SK-N-SH (cell line): ENCODE data around the gene MRPL2. TPM values are rescaled to one million over a fixed set of nuclear protein-coding genes. Genes with fewer than 3 reads are reported as not detected.

ENCODE experiments used
- CTCF ChIA-PET: fragments of 300-600, 350-600 bp; formaldehyde crosslinking; extraction: SDS; loops from one replicate; lab custom pipeline; 2021; lab: Yijun Ruan, JAX
- POLR2A ChIA-PET: fragments of 350-600 bp; sonication (Branson Sonifier 250); formaldehyde crosslinking; extraction: SDS; loops from one replicate; lab custom pipeline; 2020; ENCODE audit warnings: antibody characterized with exemption, inconsistent platforms; lab: Yijun Ruan, JAX
- DNase-seq: peaks from one replicate; pipeline ENCODE4 v3.0.0; 2012
- H2AFZ ChIP-seq: fragments of 200-600 bp; sonication (generic); 2 replicates; pipeline ENCODE4 v1.8.1; 2016; ENCODE audit warnings: antibody characterized with exemption, mild to moderate bottlenecking, low read depth
- H3F3A ChIP-seq: fragments of 200-600 bp; sonication (generic); replicated peaks from 2 replicates; pipeline ENCODE3; 2016; ENCODE audit warnings: antibody characterized with exemption, mild to moderate bottlenecking; ENCODE audit not compliant: insufficient read depth
- H3K27ac ChIP-seq, 2 experiments: fragments of 200-500 bp in 1 of 2; fragments of 200-600 bp in 1 of 2; sonication (Bioruptor generic) in 1 of 2; sonication (generic), shearing (Covaris generic) in 1 of 2; 2 replicates each; pipeline versions ENCODE4 v1.5.1 to v1.6.1; 2014 to 2016; ENCODE audit warnings: low read depth in 2 of 2, inconsistent platforms in 1 of 2, low read length in 1 of 2, mild to moderate bottlenecking in 1 of 2, mixed read lengths in 1 of 2
- H3K27me3 ChIP-seq: fragments of 200-600 bp; sonication (generic), shearing (Covaris generic); 2 replicates; pipeline ENCODE4 v1.6.1; 2016; ENCODE audit warnings: mixed run types; ENCODE audit not compliant: insufficient read depth
- H3K36me3 ChIP-seq, 2 experiments: fragments of 200-500 bp in 1 of 2; fragments of 200-600 bp in 1 of 2; sonication (Bioruptor generic) in 1 of 2; sonication (generic) in 1 of 2; replicated peaks in 1 of 2; 2 replicates each; pipeline versions ENCODE3 to v1.5.1; 2014 to 2016; ENCODE audit warnings: low read length in 1 of 2, mild to moderate bottlenecking in 1 of 2; ENCODE audit not compliant: insufficient read depth in 2 of 2, control insufficient read depth in 1 of 2
- H3K4me1 ChIP-seq, 2 experiments: fragments of 200-500 bp in 1 of 2; fragments of 200-600 bp in 1 of 2; sonication (Bioruptor generic) in 1 of 2; sonication (generic), shearing (Covaris generic) in 1 of 2; 2 replicates each; pipeline versions ENCODE4 v1.5.1 to v1.6.1; 2014 to 2016; ENCODE audit warnings: low read depth in 1 of 2, low read length in 1 of 2, mixed run types in 1 of 2; ENCODE audit not compliant: insufficient read depth in 2 of 2, control insufficient read depth in 1 of 2
- H3K4me2 ChIP-seq: fragments of 200-600 bp; sonication (generic), shearing (Covaris generic); 2 replicates; pipeline ENCODE4 v1.6.1; 2017; ENCODE audit warnings: mixed run types
- H3K4me3 ChIP-seq, 2 experiments: fragments of 200-500 bp in 1 of 2; fragments of 200-600 bp in 1 of 2; sonication (Bioruptor generic) in 1 of 2; sonication (generic), shearing (Covaris generic) in 1 of 2; 2 replicates each; pipeline versions ENCODE4 v1.5.1 to v1.8.1; 2014 to 2016; ENCODE audit warnings: low read depth in 2 of 2, inconsistent platforms in 1 of 2, low read length in 1 of 2, mild to moderate bottlenecking in 1 of 2, mixed read lengths in 1 of 2, moderate library complexity in 1 of 2
- H3K79me2 ChIP-seq: fragments of 200-600 bp; sonication (generic); 2 replicates; pipeline ENCODE4 v1.8.1; 2017; ENCODE audit warnings: mild to moderate bottlenecking; ENCODE audit not compliant: insufficient read depth
- H3K9ac ChIP-seq: fragments of 200-600 bp; sonication (generic); 2 replicates; pipeline ENCODE4 v1.6.1; 2017; ENCODE audit warnings: mixed run types
- H3K9me2 ChIP-seq: fragments of 200-600 bp; sonication (generic); 2 replicates; pipeline ENCODE4 v1.6.1; 2017; ENCODE audit warnings: mixed run types
- H3K9me3 ChIP-seq: fragments of 200-600 bp; sonication (generic); 2 replicates; pipeline ENCODE4 v1.6.1; 2017; ENCODE audit warnings: mixed run types, mild to moderate bottlenecking, moderate library complexity
- H4K20me1 ChIP-seq: fragments of 200-600 bp; sonication (generic); 2 replicates; pipeline ENCODE4 v1.6.1; 2017; ENCODE audit warnings: mild to moderate bottlenecking, mixed run types; ENCODE audit not compliant: insufficient read depth
- ELF1 ChIP-seq: IDR thresholded peaks from 2 replicates; pipeline ENCODE4 v1.4.0; 2012
- EP300 ChIP-seq, 2 experiments: IDR thresholded peaks; 2 replicates each; pipeline versions ENCODE4 v1.4.0 to v1.6.1; 2012; ENCODE audit warnings: borderline replicate concordance in 1 of 2, low read depth in 1 of 2, low read length in 1 of 2
- EZH2phosphoT487 ChIP-seq: fragments of 200-600 bp; sonication (generic); IDR thresholded peaks from 2 replicates; pipeline ENCODE4 v1.6.1; 2017; ENCODE audit warnings: low read depth, mixed run types, mild to moderate bottlenecking, antibody characterized with exemption, moderate library complexity, borderline replicate concordance
- FOXJ3 ChIP-seq: sonication (generic); formaldehyde crosslinking; IDR thresholded peaks from 2 replicates; pipeline ENCODE4 v1.5.1; 2020; ENCODE audit warnings: mild to moderate bottlenecking, missing genetic modification reagents
- GABPA ChIP-seq: IDR thresholded peaks from 2 replicates; pipeline ENCODE4 v1.4.0; 2012; ENCODE audit warnings: low read depth, mild to moderate bottlenecking
- MEF2A ChIP-seq: IDR thresholded peaks from 2 replicates; pipeline ENCODE4 v1.4.0; 2012; ENCODE audit warnings: low read depth, borderline replicate concordance
- NFIC ChIP-seq: IDR thresholded peaks from 2 replicates; pipeline ENCODE4 v1.4.0; 2012; ENCODE audit warnings: borderline replicate concordance
- POLR2AphosphoS5 ChIP-seq: IDR thresholded peaks from 2 replicates; pipeline ENCODE4 v1.6.1; 2012; ENCODE audit warnings: low read depth, low read length
- RCOR1 ChIP-seq: fragments of 150-350 bp; IDR thresholded peaks from 2 replicates; pipeline ENCODE4 v1.6.1; 2017; ENCODE audit warnings: antibody characterized with exemption, low read length
- SMC3 ChIP-seq: IDR thresholded peaks from 2 replicates; pipeline ENCODE4 v1.6.1; 2012; ENCODE audit warnings: low read depth, low read length, improper control_type of control experiment
- YY1 ChIP-seq: IDR thresholded peaks from 2 replicates; pipeline ENCODE4 v1.4.0; 2012; ENCODE audit warnings: low read depth, mild to moderate bottlenecking
- ZBTB33 ChIP-seq: IDR thresholded peaks from 2 replicates; pipeline ENCODE4 v1.4.0; 2012; ENCODE audit warnings: low read depth, borderline replicate concordance
- WGBS: methylation state at CpG from one replicate; pipeline ENCODE4 v1.1.6; 2017; ENCODE audit warnings: low lambda C conversion rate; 5-methylcytosine and 5-hydroxymethylcytosine counted together
- polyA plus RNA-seq, 3 experiments: library from polyadenylated mRNA; depleted of rRNA; stranded (reverse); fragments of >200 nt; gene quantifications; 2 replicates each; pipeline ENCODE4 v1.2.3, GENCODE V29; 2012
- TF ChIP-seq, protein P1 (sequence below): IDR thresholded peaks from 2 replicates; pipeline ENCODE4 v1.6.1; 2012; ENCODE audit warnings: mild to moderate bottlenecking, low read depth, low read length, moderate library complexity

The MRPL2 gene
- polyA plus RNA-seq, 1 of the 3 experiments (the other 2 are of a cell fraction), result 64.7 TPM

DNA sequence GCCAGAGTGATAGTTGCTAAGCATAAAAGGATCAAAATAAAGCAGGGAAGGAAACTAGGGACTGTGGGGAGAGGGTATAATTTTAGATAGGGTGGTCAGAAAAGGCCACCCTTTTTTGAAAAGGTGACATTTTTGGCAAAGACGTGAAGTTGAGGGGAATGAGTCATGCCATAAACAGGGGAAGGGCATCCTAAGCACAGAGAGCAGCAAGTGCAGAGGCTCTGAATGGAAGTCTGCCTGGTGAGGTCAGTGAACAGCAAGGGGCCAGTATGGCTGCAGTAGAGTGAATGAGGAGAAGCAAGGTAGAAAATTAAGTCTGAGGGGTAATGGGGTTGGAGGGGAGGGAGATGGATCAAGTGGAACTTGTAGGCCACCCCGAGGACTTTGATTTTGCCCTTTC is 2.6 kb upstream of the MRPL2 start:
- no peak for DNase-seq
- no peak overlapping the region for H3K9ac ChIP-seq

More for the DNA sequence above, 2.6 kb upstream of the MRPL2 start:
- 66% methylated on average over 2 of the region's 2 CpGs for WGBS
- ChIA-PET POLR2A (no interaction called here), CTCF (interaction anchor here (2.7 kb wide), 1 partner anchor 81 kb away, joined by 12 read pairs; no protein-coding TSS in a partner anchor)
- Histone ChIP-seq H3K79me2 (peaks cover 23% of the 10 kb centered on the region), H3K9me3 (no peaks in the 10 kb centered on the region), H2AFZ (no peak overlapping the region), H3K27me3 (no peaks in the 10 kb centered on the region), H3K9me2 (no peaks in the 10 kb centered on the region), H3K27ac (no peak overlapping the region), H3K4me1 (peaks cover 0 to 14% of the 10 kb centered on the region in 2 experiments; a peak in 2 of 4 replicates), H3F3A (no peaks in the 10 kb centered on the region), H4K20me1 (no peaks in the 10 kb centered on the region), H3K4me3 (no peak overlapping the region), H3K4me2 (no peak overlapping the region), H3K36me3 (peaks cover 0 to 10% of the 10 kb centered on the region in 2 experiments)
- TF ChIP-seq, protein P1, sequence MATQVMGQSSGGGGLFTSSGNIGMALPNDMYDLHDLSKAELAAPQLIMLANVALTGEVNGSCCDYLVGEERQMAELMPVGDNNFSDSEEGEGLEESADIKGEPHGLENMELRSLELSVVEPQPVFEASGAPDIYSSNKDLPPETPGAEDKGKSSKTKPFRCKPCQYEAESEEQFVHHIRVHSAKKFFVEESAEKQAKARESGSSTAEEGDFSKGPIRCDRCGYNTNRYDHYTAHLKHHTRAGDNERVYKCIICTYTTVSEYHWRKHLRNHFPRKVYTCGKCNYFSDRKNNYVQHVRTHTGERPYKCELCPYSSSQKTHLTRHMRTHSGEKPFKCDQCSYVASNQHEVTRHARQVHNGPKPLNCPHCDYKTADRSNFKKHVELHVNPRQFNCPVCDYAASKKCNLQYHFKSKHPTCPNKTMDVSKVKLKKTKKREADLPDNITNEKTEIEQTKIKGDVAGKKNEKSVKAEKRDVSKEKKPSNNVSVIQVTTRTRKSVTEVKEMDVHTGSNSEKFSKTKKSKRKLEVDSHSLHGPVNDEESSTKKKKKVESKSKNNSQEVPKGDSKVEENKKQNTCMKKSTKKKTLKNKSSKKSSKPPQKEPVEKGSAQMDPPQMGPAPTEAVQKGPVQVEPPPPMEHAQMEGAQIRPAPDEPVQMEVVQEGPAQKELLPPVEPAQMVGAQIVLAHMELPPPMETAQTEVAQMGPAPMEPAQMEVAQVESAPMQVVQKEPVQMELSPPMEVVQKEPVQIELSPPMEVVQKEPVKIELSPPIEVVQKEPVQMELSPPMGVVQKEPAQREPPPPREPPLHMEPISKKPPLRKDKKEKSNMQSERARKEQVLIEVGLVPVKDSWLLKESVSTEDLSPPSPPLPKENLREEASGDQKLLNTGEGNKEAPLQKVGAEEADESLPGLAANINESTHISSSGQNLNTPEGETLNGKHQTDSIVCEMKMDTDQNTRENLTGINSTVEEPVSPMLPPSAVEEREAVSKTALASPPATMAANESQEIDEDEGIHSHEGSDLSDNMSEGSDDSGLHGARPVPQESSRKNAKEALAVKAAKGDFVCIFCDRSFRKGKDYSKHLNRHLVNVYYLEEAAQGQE, result no peak
- no peak for TF ChIP-seq NFIC
- TF ChIP-seq GABPA, result no peak
- TF ChIP-seq EP300 (IDR thresholded peaks at IDR 0.05; ENCODE audit: borderline replicate concordance in 1 of 2, low read depth in 1 of 2, low read length in 1 of 2), result no peak
- TF ChIP-seq RCOR1, result no peak
- TF ChIP-seq MEF2A, result no peak
- no peak for TF ChIP-seq YY1
- no peak for TF ChIP-seq ZBTB33
- no peak for TF ChIP-seq FOXJ3
- TF ChIP-seq EZH2phosphoT487, result no peak
- TF ChIP-seq POLR2AphosphoS5, result no peak
- TF ChIP-seq SMC3, result no peak
- no peak for TF ChIP-seq ELF1
